Activated gamma-delta T cell treated with anti-CD3 and anti-CD28 coated beads, Interleukin-2, amount 50 U/mL, for 16 hours (primary cell): ENCODE measurements around the gene SBF2.

Experiments
- DNase-seq: peaks from one replicate; pipeline ENCODE4 v3.0.0-alpha.2; 2020; ENCODE audit warnings: low read depth

SBF2 gene

DNA sequence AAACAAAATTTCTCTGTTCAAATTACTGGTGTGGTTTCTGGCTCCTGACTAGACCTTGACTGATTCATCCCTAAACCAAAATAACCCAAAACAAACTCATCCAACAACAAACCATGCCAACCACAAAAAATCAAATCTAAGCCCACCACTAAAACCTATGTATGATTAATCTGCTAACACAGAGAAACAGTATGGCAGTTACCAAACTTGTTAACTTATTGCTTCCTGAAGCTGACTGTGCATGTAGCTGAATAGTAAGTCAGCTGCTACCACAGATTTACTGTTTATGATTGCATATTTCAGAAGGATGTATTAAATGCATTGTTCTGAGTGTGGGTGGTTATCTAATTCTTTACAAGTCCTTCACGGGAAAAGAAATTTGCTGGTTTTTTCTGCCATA, 399.0 kb downstream of the SBF2 start:
- no peak for DNase-seq

DNA sequence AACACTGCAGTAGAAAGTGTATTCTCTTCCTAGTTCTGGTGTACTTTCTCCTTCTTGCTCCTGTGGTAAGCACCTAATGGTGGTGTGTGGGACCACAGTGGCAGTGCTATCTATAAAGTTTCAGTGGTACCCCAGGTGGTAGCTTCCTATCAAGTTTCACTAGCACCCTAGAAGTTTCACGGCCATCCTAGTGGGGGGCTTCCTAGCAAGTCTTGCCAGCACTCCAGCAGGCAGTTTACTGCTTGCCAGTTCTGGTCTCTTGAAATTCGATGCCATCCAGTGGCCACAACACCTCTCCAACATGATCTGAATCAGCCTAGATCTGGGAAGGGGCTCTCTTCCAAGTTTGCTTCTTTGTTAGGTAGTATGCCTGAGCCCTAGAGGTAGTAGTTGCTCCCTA, 400.5 kb downstream of the SBF2 start:
- DNase-seq = no peak

DNA sequence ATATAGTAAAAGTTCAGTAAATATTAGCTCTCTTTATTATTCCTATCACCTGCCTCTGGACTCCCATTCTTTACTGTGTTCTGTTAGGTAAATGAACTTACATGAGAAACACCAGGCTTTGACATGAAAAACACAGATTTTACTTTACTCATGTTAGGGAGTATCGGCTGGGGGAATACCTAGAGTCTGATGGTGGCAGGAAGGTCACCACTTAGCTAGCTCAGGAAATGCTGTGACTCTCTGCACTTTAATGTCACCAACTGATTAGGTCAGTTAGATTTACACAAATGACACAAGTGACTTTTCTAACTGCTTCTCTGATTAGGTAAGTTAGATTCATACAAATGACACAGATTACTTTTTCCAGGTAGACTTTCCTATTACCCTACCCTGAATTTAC, 405.1 kb downstream of the SBF2 start:
- no peak for DNase-seq

DNA sequence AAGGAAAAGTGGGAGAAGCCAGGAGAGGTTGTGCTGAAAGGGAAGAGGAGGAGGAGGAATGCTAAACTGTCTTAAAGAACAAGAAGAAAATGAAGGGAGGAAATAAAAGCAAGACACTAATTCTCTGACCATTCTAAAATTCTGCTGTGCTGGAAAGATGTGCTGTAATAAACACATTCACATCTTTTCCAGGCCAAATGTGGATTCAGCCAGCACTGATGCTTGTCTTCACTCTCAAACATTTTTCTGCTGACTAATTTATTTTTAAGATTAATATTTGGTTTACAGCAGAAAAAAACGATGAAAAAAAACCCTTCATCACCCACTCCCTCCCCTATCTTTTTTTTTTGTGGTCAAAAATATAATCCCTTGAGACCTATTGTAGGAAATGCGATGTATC, 406.5 kb downstream of the SBF2 start:
- DNase-seq = no peak

DNA sequence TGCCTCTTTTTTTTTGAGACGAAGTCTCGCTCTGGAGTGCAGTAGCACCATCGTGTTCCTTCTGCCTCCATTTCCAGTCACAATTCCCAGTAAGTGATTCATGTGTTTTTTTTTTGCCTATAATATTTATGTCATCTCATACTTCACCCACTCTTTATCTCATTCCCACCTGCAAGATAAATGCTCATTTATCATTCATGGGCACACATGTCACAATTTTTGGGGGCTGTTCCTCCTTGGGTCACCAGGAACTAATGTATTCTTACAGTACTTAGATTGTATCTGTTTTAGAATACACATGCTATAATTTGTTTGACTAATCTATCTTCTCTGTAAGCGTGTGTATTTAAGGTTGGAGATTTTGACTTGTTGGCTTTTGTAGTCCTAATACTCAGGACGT, 407.4 kb downstream of the SBF2 start:
- no peak for DNase-seq

DNA sequence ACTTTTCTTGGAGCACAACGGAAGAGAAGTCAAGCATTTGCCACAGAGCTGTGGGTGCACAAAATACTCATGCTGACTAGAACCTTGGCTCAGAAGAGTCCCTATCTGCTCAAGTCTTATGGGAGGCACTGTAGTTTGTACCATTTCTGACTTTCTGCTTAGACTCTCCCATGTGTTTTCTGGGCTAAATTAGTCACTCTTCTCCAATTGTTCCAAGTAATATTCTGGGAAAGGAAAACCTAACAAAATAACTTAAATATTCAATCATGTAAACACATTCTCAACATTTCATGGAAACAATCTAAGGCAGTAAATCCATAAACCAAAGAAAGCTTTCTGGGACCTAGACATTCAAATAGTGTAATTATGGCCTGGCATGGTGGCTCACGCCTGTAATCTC, 409.4 kb downstream of the SBF2 start:
- DNase-seq = no peak

DNA sequence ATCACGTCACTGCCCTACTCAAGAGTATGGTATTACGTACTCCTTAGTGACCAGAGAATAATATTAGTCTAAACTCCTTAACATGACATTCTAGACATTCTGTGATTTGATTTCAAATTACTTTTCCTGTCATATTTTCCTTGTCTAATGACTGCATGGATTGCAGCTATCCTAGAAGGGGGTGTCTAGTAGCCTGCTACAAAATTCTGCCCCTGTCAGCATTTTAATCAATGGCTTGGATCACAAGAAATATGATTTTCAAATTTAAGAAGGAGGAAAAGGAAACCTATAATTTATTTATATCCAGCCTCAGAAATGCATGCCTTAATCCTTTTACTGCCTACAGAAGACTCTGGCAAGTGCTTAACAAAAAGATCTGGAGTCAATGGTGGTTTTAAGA, 413.4 kb downstream of the SBF2 start:
- DNase-seq = no peak

DNA sequence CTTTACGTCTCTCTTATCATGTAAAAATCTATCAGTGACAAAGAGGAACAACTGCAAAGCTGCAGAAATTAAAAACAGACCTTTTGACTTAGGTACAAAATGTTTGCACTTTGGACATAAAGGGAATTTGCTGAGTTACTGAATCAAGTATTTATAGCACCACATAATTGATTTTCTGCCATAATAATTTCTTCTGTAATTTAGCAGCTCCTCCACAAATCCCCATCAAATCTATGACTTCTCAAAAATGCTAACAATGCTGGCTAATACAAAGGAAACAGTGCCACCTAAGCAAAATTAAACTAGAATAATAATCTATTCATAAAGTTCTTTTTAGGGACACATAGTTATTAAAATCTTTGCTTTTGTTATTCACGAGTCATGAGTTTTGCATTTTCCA, 415.1 kb downstream of the SBF2 start:
- DNase-seq = no peak

DNA sequence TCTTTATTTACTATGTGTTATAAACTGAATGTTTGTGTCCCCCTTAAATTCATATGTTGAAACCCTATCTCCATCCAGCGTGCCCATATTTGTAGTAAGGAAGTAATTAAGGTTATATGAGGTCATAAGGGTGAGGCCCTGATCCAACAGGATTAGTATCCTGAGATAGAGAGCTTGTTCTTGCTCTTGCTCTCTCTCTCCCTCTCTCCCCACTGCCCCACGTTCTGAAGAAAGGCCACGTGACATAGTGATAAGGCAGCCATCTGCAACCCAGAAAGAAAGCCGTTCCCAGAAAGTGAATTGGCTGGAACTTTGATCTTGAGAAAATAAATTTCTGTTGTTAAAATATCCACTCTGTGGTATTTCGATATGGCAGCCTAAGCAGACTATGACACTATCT, 417.7 kb downstream of the SBF2 start:
- DNase-seq = no peak

DNA sequence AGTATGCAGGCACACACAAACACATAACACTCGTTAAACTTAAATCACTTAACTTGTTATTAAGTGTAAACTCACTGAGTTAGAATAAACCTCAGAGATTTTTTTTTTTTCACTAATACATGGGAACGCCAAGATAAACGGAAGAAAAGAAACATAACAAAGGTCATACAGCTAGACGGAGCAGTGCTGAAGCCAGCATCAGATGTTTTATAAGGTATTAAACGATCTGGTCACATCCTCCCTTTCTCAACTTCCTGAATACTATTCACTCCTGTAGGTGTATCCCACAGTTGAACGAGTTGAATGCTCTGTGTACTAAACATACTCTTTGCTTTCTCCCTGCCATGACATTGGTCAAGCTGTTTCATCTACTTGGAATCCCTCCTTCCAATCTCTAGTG, 418.2 kb downstream of the SBF2 start:
- no peak for DNase-seq

DNA sequence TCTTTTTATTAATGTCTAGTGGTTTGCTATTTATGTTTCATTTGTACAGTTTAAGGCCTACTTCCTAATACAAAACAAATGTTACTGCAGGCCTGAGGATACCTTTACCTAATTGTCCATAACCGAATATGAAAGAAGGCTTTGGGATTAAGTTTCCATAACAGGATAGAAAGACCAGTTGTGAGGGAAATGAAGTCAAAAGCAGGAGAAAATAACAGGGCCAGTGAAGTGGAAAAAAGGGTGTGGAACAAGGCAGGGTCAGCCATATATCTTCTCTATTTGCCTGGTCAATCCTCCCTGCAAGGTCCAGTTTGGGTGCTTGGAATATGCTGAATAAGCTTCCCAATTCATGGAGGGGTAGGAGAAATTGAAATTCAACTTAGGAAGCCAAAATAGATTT, 418.6 kb downstream of the SBF2 start:
- no peak for DNase-seq

DNA sequence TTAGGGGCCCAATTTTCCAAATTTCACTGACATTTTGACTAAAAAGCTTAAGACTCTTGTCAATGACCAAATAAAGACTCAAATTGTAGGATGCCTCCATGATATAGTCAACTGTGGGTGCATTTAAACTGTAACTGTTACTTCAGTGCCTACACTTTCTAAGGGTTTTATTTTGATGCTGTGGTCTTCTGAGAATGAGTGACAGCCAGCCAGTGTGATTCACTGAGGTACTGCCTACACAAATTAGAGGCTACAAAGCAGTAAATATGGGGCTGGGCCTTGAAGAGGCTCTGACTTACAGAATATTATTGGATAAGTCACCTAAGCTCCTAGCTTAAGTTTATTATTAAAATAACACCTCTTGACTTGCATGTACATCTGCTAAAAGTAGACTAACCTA, 419.6 kb downstream of the SBF2 start:
- DNase-seq = no peak

DNA sequence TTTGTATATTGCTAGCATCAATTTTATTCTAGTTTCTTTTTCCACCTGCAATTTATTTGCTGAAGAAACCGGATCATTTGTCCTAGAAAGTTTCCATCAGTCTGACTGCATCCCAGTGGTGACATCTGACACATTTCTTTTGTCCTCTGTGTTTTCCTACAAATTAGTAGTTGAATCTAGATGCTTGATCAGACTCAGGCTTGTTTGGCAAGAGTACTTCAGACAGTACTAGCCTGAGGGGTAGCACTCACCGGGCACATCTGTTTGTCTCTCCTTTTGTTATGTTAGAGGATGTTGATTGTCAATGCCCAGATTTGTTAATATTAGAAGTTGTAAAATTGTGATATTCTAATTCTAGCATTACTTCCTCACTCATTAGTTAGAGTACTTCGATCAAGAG, 425.4 kb downstream of the SBF2 start:
- no peak for DNase-seq

DNA sequence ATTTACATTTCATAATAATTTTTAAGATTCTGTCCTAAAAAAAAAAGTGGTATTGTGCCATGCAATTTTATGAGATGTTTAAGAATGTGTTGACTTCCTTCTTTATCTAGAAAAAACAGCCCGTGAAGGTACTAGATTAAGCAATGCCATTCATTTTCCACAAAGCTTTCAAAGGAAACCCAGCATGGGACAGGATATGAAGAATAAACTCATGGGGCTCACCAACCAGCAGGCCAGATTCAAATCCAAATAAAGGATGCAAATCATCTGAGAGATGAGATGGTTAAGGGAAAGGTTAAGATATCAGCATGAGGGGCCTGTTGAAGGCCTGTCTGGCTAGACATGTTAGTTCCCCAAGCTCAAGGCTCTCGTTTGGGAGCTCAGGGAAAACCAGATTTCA, 431.0 kb downstream of the SBF2 start:
- no peak for DNase-seq

DNA sequence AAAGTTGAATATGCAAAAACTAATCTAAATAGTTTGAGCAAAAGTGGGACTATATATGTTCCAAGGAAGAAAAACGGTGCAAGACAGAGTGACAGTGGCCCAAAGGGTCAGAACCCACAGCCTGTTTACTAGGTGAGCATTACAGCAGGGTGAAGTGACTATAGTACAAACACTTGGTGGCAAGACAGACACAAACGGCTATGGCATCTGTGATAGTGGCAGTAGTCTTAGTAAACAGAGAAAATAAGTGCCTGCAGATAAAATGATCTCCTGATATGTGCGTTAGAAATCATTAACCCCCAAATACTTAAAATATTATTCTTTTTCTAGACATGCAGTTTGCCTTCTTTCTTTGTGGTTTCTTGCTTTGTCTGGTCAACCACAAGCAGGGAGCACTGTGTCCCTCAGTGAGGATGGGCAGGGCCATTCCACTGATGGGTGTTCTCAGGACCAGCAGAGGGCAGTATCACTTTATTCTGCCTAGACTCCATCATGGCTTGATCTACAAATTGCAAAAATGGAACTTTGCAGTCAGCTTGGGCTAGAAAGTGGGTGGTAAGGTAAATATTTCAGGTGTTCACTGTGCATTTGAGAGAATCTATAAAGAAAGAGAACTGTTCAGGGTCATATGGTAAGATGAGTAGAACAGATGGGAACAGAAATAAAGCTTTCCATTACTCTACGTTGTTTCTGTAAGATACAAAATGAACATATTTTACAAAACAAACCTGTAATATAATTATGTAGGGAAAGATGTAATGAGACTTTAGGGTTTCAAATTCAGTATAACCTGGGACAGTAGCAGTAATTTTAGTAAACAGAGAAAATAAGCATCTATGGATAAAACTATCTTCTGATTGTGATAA, 431.9 kb downstream of the SBF2 start:
- peak; percentile 21 for DNase-seq

DNA sequence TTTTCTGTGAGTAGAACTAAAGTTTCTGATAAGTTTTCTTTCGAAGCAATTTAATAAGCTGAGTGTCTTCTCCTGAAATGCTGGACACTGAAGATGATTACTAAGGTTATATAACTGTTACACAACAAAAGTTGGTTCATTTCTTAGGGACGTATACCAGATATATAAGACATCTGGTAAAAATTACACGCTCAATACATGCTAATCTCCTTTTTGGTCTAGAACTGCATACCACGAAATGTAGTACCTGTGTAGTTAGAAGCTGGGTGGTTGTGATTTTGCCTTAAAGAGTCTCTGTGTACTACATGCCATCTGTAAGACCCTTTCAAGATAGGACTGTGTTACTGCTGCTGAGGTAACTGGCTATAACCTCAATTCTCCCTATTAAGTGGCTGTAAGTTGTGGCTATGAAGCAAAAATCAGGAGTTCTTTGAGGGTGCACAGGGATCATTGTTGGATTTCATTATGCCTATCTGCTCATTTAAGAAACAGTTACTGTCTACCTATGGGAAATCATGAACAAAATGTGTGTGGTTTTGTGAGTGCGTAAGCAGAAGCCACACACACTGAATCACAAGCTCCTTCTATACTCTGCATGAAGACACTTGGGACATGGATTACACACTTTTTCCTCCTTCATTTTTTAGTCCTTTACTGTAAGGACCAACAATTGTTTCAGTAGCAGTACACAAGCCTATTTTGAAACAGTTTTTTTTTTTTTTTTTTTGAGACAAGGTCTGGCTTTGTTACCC, 434.3 kb downstream of the SBF2 start:
- no peak for DNase-seq

DNA sequence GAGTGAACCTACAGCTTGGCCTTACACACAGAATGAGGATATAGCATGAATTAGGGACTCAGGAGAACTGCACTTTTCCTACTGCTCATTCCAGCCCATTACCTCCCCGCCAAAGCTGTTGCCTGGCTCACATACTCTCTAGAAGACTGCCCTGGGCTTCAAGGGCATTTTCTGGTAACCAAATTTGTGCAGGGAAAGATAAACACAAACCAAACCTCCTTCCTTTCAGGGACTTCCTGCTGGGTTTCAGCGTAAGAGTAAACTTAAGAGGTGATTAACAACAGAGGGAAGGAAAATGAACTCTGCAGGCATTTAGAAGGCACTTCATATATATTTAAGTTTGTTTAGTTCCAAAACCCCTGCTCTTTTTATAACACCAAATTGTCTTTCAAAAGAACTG, 435.2 kb downstream of the SBF2 start:
- no peak for DNase-seq

DNA sequence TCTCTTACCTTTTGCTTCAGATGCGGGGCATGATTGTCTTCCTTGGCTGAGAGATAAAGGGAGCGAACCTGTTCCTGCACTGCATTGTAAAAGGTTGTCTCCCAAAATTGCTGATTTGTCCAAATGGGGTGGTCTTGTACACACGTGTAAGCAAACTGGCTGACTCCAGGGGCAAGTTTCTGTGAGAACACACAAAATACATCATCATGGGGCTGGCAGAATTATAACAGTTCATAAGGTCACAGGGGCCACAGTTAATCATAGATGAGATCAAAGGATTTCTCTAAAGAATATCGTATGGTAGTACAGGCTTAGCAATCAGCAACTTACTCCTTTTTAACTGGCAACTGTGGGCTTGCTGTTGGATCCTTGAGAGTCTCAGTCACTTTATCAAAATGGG, 435.8 kb downstream of the SBF2 start:
- no peak for DNase-seq

DNA sequence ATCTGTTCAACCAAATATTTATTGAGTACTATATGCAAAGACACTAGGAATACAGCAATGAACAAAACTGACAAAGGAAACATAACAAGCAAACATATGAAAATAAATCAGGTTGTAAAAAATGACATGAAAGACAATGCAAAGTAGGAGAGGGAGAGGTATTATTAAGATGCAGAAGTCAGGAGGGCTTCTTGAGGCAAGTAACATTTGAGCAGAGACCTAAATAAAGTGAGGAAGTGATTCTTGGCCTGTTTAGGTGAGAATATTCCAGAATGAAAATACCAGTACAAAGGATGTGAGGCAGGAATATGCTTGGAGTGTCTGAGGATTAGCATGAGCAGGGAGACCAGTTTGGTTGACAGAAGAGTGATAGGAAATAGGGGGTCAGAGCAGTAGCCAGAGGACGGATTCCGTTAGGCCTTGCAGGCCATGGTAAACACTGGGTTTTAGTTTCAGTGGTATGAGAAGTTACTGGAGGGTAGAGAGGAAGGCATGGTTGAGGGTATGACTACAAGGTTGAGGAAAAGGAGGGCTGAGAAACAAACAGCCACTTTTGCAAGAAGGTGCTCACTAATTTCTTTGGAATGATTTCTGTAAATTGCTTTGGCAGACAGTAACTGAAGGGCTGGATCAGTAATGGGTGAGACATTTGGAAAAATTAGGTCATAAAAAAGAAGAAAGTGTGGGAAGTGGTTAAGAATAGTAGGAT, 438.3 kb downstream of the SBF2 start:
- no peak for DNase-seq

DNA sequence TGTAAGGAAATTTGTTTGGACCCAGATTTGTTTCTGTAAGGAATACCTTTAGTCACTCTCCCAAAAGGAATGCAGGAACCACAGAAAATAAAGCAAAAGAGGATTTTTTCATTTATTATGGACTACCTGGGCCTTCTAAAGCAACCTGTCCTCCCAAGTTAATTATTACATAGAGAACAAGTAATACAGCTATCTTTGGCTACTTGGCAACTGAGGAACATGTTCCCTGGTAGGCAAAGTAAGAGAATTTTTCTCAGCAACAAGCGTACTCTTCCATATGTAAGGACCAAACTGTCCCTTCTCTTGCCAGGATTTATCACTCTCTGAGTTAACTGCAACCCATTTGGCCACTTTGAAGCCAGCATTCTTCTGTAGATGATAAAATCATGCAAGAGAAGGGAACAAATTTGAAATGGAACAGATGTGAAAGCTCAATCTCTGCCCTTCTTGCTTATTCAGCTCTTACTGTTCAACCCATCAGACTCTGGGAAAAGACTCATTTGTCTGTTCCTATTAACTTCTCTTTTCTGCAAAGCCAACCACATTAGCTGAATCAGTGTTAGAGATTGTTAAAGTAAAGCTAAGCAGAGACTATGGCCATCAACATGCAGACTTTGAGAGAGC, 440.0 kb downstream of the SBF2 start:
- no peak for DNase-seq

DNA sequence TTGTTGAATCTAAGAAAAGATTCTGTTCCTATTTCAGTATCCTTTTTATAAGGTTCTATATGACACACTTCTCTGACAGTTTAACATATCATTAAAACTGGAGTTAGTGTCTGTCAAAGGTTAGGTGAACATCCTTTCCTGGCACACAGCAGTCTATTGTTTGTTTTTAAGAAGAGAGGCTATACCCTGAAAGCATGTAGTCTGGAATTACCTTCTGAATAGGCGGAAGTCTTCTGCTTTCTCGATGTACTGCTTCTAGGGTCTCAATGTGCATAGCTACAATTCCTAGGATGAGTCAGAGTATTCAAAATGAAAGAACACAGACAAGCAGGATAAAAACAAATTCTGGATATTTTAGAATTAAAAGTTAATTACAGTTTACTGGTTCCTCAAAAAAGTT, 441.6 kb downstream of the SBF2 start:
- DNase-seq = no peak

DNA sequence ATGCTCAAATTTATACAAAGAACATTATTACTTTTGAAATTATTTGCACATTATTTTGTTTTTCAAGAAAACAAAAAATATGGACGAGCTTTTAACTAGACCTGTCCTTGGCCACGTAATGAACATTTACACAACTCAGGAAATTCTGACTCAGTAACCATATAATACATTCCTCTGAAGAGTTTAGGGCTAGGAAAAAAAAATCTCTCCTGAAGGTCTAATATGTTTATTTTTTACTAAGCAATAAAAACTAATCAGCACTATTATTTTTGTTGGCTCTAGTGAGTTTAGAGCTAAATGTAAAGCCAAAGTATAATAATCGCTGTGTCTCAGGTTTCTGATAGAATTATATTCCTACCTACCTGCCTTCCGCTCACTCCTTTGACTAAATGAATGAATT, 442.7 kb downstream of the SBF2 start:
- DNase-seq = no peak
